ENCODE data around the gene LTBP2.

LTBP2 gene

DNA sequence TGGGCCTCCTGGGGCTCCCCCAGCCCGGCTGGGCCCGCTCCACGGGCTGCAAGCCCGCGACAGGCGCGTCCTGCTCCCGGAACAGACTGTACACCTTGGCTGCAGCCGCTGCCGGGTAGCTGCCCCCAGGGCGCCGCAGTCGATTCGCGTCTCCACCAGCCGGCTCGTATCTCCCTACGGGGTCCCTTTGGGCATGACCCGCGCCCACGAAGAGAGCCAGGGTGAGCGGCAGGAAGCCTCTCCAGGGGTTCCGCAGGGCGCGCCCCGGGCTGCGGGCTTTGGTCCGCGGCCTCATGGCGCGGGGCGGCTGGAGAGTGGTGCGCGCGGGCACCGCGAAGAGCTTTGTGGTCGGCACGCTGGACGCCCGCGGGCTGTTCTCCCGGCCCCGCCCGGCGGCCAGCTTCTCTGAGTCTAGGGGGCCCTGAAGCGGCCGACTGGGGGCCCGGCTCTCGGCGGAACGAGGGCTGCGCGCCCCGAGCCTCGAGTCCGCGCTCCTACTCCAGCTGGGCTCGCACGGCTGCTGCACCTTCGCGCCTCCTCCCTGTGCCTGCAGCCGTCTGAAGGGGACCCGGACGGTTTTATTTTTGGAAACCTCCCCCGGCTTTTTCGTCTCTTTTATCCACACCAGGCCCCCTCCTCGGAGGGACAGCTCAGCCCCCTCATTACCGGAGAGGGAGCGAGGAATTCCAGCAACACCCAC is at the start of gene LTBP2:
LTBP2 (minus strand) TSS at position 588 of the 700 bp plus-strand sequence; CDS start at position 295, 293 bp downstream.
- no peak for DNase-seq

GRCh38 chr14:74660863-74661262 is 48.8 kb upstream of the LTBP2 start:
- DNase-seq = no peak

- no peak for DNase-seq
Observed at GRCh38 chr14:74660167-74660566, 48.1 kb upstream of the LTBP2 start.

DNA sequence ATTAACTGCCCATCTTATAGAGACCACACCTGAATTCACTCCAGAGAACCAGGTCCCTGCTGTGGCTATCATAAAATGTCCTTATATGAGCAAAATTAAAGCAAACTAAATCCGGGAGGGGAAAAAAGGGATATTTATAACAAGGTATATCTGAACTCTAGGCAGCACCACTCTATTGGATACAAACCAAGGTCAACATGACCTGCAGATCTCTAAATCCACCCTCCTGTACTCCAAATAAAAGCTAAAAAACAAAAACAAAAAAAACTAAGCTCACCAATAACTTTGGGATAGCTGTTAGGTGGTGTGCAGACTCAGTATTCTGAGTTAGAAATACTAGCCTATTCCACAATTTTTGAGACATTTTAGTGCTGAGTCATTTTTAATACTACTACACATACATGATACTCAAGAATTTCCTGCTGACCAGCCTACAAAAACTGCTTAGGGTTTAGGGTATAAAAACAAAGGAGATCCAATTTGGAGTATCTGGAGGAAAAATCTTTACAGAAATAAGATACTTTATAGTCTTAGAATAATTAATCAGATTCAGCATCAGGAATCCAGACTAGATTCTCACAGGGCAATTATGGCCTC is 46.6 kb upstream of the LTBP2 start:
- DNase-seq = no peak

GRCh38 chr14:74656964-74657363 is 44.9 kb upstream of the LTBP2 start:
- no peak for DNase-seq

DNA sequence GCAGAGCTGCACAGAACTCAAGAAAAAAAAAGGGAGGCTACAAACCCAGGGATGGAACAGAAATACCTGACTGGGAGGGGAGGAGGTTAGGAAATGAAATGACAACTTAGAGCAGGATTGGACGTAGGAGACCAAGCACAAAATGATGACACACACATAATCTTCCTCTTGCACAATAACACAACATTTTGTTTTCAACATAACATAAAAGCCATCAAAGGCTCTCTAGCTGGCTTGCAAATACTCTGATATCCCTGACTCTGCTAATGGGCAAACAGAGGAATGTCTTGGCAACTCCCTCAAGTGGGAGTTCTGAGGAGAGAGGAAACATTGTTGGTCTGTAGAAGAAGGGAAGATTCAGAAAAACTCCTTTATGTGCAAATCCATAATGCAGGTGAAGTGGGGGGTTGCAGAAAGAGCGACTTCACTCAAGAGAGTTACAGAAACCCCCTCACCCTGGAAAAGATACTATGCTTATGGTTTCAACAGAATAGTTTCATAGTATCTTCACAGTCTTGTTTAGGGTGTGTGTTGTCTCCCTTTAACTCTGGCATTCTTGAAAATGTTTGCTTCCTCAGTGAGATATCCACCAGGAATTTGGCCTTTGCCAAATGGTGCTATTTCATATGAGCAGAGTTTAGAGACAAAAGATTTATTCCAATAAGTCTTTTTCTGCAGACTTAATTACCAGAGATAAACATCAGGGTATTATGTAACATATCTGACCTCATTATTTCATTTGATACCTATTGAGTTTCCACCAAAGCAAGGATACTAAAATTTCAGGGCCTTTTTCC is 43.8 kb upstream of the LTBP2 start:
- DNase-seq = no peak

- DNase-seq = no peak
Observed at GRCh38 chr14:74654931-74655330, 42.9 kb upstream of the LTBP2 start.

DNA sequence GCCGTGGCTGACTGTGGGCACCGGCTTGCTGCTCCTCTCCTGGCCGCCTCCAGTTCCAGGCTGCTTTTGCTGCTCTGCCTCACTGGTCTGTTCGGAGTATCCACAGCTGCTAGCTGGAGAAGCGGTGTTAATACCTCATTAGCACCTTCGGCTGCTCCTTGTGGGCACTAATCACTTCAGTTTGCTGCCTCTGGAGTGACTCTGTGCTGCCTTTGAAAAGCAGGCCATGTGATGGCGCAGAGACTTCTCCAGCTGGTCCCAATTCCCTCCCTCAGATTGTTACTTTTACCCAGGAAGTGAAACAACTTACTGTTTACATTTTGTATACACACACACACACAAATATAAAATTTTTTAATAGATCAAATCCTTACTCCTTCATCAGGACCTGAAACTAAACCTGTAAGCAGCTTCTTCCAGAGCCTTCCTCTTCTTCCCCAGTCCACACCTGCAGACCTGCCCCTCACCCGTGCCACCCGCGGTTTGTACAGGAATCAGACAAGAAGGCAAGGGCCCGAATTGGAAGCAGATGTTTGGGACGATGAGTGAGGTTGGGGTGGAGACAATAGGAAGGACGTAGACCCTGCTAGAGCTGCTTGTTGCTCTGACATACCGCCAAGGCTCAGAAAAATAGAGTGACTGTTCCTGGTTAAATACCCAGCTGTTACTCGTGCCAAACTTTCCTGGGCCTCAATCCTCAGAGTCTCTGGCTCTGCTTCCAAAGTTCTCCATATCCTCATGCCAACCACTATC is 41.5 kb upstream of the LTBP2 start:
- DNase-seq = no peak

GRCh38 chr14:74652541-74652940 is 40.5 kb upstream of the LTBP2 start:
- no peak for DNase-seq

DNA sequence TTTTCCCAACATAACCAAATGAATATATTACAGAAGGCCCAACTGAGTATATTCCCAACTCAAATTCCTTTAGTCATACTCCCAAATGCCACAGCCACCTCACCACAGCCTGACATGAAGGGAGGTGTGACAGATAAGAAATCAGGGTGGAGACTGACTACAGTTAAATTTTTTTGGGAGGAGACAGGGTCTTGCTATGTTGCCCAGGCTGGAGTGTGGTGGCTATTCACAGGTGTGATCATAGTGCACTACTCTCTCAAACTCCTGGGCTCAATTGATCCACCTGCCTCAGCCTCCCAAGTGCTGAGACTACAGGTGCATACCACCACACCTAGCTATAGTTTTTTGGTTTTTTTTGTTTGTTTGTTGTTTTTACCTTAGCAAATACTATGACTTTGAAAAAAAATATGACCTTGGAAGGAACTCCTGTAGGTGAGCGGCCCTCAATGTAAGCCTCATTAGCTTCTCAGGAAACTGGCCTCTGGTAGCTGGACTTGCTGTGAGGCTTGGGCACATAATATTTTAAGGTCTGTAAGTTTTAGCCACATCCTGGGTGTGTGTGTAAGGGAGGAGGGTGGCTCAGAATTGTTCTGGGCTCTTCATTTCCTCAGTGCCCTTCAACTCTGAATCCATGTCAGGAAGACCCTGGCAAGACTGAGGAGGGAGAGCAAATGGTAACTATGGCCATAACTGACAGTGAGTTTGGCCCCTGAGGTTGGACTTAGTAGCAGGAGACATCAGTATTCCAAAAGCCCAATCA is 39.1 kb upstream of the LTBP2 start:
- DNase-seq = no peak

DNA sequence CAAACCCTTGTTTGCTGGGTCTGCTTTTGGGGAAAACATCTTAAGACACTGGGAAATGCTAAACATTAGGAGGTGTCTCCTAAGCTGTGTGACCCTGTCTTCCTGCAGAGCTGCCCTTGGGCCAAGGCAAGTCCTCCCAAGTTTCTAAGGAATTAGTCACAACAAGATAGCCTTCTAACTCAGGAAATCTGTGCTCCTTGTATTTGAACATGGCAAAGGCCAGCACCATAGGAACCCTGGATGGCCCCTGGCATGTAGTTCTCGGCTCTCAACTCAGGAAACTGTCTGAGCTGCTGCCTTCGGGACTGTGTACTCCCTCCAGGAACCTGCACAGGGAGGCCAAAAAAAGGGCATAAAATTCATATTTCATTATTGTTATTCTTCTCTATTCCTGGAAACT is 37.6 kb upstream of the LTBP2 start:
- no peak for DNase-seq

DNA sequence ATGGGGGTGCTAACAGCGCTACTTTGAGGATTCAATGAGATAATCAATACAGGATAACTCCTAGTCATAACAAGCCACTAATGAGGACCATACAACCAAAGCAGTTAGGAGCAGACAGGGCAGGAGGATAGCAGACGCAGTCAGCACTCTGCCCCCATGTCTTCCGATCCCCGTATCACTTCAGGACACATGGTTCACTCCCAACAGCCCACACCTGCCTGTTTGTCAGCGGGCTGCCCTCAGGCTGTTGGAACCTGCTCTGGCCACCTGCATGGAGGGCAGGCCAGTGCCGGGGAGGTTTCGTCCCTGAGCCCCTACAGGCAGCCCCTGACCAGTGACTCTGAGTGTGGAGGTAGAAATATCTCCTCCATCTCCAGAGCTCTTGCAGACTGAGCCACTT is 37.1 kb upstream of the LTBP2 start:
- DNase-seq = no peak

DNA sequence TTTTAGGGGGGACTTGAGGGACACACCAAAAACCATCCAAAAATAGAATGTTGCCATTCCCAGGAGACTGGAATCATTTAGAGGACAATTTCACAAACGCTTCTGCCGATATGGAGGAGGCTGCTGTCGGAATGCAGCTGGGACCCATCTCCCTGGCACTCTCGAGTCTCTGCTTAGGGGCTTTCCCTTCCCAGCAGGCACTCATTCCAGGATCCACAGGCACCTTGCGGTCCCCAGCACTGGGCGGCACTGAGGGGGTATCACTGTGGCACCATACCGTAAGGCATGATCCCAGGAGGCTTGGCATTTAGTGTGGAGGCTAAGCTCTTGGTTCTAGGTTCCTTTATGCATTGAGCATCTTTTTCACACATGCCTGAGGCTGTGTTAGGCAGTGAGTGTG is 36.6 kb upstream of the LTBP2 start:
- DNase-seq = no peak

DNA sequence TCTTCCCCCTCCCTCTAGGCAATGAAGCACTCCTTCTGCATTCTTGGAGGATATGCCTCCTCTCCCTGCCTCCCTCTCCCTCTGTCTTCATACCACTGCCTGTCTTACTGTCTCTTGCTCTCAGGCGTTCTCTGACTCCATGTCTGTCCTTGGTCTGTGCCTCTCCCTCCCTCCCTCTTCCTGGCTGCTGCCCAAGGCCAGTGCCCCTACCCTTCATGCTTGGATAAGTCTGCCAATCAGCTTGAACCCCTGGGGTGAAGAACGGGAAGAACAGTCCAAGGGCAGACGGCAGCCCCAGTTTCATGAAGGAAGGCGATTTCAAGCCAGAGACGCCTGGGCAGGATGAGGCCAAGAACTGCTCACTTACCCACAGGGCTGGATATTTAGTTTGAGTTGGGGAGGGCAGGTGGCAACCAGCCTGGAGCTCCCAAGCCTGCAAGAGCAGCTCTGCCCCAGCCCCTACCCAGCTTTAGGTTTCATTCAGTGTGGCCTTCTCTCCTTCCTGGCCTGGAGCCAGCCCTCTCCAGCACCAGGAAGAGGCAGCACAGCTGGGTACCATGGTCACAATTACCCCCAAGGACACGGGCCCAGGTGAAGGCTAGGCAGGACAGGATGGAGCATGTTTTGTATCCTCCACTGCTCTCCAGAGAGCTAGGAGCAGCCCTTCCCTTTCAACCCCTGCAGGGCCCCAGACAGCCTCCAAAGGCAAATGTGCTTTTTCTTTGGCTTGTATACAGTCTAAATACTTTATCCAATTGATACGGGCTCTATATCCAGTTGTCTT is 35.8 kb upstream of the LTBP2 start:
- no peak for DNase-seq

DNA sequence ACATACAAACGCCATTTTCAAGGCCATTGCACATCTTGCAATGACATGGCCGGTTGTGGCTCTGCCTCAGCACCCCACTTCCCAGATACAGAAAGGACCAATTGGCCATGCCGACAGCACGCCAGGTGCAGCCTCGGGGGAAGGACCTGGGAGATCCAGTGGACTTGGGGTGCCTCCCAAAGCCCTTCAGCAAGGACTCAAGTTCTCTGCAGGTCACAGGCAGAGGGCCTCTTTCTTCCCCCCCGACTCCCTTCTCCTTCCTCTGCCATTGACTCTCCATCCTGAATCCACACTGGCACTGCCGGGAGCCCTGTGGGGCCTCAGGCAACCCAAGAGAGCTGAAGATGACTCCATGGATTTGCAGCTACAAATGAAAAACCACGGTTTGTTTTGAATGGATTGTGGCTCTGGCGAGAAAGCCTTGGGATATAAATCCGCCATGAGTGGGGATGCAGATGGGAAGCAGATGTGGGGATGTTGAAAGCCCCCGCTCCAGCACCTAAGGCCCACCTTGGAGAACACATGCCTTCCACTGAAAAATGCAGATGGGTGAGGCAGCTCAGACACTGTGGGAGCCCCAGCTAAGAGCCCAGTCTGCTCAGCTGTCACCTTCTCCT is 35.1 kb upstream of the LTBP2 start:
- no peak for DNase-seq

DNA sequence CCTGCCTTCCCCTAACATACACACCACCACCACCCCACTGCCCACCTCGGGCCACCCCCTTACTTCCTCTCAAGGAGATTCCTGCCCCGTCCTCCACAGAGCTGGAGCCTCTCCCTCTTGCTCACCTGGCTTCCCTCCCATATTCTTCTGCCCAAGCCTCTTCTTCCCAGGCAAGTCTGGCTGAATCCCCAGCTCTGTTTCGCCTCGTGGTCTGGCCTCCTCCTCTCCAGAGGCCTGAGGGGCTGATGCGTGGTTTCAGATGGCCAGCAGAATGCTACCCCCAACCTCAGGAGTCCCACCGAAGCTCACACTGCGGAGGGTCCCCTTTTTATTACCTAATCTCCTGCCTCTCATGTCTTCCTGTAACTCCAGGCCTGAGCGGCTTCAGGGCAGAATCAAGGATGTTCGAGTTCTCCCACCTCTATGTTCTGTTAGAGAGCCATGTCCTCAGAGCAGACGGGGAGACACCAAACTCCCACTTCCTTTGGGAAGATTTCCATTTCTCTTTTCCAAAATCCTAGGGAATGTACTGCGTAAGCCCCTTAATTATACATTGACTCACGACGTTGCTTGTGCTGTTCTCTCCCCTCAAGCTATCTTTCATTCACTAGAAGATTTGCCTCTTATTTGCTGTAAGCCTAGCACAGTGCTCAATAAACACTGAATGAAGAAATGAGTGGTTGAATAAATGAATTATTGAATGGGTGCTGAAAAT is 33.9 kb upstream of the LTBP2 start:
- no peak for DNase-seq

- DNase-seq = no peak
Observed at GRCh38 chr14:74645244-74645643, 33.2 kb upstream of the LTBP2 start.

- DNase-seq = no peak
Observed at GRCh38 chr14:74641601-74642391, 29.8 kb upstream of the LTBP2 start.

DNA sequence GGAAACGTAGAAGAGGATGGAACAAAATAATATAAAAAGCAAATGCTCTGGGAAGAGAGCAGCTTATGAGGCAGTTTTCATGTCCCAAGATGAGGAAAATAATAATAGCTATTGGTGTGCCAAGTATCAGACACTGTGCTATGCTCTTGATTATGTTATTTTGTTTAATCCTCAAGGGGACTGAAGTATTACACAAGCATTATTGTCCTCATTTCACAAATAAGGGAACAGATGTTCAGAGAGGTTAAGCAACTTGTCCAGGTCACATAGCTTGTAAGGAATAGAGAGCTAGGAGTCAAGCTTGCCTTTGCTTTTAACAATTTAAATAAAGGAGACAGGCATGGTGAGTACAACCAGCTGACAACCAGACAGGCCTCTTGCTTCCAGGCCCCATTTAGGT is 26.9 kb upstream of the LTBP2 start:
- no peak for DNase-seq

DNA sequence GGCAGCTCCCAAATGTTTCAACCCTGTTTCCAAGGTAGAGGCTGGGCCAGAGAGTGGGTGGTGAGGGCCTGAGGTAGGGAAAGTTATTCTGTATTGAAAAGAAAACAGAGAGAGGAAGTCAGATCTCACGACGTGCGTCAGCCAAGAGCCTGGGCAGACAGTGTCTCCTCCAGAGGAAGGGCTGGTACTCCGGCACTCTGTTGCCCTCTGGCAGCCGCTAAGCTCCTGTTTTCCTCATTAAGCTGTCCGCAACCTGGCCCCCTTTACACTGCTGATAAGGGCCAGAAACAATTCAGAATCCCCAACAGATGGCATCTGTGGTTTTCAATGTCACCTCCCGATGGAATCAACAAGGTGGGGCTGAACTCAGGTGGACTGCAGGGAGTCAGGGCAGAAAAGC is 26.0 kb upstream of the LTBP2 start:
- DNase-seq = no peak

Measured in CD4-positive, alpha-beta T cell treated with Interleukin-12 subunit alpha and Interleukin-12 subunit beta, for 1 hour (primary cell).